ENCODE measurements around the gene RADIL. TPM values are rescaled to one million over a fixed set of nuclear protein-coding genes. Genes with fewer than 3 reads are reported as not detected.

RADIL gene
- polyA plus RNA-seq, 3 donors = 2.1 to 3.5 (median 2.8) TPM

DNA sequence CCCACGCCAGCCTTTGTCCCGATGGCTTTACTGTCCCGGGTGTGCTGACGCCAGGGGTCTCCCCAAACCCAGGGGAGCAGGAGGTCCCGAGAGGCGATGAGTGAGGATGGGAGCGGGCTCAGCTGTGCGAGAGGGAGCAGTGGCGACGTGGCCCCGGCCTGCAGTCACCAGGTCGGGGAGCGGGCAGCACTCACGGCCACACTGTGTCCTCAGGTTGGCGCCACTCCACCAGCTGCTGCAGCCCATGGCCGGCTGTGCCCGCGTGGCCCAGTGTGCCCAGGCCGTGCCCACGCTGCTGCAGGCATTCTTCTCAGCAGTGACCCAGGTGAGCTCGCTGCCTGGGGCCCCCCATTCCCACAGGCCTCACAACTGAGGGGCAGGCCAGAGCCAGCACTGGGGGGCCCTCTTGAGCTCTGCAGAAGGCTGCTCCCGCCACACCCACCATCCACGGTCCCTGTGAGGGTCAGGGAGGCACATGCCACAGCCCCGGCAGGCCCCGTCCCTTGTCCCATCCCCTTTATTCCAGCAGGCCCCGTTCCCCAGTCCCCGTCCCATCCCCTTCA is 94.8 kb downstream of the RADIL start:
- no peak for DNase-seq (ENCODE audit: extremely low read depth in 1 of 11, low read depth in 9 of 11, low spot score in 4 of 11)

DNA sequence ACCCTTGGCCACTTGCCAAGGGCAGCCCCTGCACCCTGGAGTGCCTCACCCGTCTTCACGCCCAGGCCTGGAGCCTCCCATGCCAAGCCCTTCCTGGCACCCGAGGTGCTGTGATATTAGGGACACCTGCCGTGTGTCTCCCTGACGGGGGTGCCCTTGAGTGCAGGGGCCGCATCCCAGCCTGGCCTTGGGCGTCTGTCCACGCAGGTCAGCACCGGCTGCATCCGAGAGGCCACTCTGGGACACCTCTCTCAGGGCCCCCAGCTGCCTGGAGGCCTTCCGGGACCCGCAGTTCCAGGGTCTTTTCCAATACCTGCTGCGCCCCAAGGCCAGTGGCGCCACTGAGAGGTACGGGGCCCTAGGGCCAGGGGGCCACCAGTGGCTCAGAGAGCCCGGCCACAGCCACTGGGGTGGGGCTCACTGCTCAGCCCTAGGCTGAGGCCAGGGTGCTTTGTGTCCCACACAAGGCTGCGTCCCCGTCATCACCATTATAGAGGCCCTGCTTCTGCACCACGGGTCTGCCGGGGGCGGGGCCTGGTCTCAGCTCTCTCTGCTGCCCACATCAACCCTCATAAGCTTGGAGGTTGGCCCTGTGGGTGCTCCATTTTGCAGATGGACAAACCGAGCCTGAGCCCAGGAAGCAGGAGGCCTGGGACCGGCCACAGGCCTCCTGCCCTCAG is 95.4 kb downstream of the RADIL start:
- DNase-seq (ENCODE audit: extremely low read depth in 1 of 11, low read depth in 9 of 11, low spot score in 4 of 11) = no peak

DNA sequence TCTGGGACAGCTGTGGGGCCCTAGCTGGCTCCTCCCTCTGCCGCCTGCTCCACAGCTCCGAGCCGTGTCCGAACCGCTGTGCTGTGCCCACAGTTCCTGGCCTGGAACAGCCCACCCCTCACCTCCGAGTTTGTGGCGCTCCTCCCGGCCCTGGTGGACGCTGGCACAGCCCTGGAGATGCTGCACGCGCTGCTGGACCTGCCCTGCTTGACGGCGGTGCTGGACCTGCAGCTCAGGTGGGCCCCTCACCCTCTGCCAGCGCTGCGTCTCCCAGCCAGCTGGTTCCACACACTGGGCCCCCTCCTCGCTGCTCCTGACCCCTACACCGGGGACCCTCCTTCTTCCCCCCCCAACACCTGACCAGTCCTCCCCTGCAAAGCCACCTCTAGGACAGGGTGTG is 96.0 kb downstream of the RADIL start:
- no peak for DNase-seq (ENCODE audit: extremely low read depth in 1 of 11, low read depth in 9 of 11, low spot score in 4 of 11)

GRCh38 chr7:4786015-4786414 is 97.5 kb downstream of the RADIL start:
- DNase-seq (ENCODE audit: extremely low read depth in 1 of 11, low read depth in 9 of 11, low spot score in 4 of 11) = no peak

DNA sequence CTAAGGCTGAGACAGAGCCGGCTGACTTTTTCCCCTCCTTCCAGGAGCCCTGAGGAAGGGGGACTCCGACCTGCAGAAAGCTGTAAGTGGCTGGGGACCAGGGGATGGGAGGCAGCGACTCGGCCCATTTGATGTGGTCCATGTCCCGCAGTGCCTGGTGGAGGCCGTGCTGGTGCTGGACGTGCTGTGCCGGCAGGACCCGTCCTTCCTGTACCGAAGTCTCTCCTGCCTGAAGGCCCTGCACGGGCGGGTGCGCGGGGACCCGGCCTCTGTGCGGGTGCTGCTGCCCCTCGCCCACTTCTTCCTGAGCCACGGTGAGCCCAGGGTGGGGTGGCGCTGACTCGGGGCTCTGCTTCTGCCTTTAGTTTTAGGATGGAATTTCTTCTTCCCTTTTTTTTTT is 98.1 kb downstream of the RADIL start:
- DNase-seq (ENCODE audit: extremely low read depth in 1 of 11, low read depth in 9 of 11, low spot score in 4 of 11) = no peak

DNA sequence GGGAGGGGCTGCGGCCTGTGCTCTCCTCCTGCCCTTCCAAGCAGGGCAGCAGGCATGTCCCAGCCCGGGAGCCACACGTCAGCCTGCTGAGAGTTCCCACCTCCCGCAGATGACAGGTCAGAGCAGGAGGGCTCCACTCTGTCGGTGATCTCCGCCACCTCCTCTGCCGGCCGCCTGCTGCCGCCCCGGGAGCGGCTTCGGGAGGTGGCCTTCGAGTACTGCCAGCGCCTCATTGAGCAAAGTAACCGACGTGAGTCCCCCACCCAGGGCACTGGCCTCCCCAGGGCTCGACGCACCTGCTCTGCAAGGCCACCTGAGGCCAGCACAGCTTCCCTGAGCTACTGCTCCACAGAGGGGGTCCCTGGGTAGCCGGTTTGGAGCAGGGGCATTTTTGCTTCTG is 98.7 kb downstream of the RADIL start:
- DNase-seq (ENCODE audit: extremely low read depth in 1 of 11, low read depth in 9 of 11, low spot score in 4 of 11) = no peak

- DNase-seq (ENCODE audit: extremely low read depth in 1 of 11, low read depth in 9 of 11, low spot score in 4 of 11) = no peak
Observed at GRCh38 chr7:4783762-4784351, 99.7 kb downstream of the RADIL start.

- DNase-seq (ENCODE audit: extremely low read depth in 1 of 11, low read depth in 9 of 11, low spot score in 4 of 11) = no peak
Observed at GRCh38 chr7:4783292-4783652, 100.2 kb downstream of the RADIL start.

DNA sequence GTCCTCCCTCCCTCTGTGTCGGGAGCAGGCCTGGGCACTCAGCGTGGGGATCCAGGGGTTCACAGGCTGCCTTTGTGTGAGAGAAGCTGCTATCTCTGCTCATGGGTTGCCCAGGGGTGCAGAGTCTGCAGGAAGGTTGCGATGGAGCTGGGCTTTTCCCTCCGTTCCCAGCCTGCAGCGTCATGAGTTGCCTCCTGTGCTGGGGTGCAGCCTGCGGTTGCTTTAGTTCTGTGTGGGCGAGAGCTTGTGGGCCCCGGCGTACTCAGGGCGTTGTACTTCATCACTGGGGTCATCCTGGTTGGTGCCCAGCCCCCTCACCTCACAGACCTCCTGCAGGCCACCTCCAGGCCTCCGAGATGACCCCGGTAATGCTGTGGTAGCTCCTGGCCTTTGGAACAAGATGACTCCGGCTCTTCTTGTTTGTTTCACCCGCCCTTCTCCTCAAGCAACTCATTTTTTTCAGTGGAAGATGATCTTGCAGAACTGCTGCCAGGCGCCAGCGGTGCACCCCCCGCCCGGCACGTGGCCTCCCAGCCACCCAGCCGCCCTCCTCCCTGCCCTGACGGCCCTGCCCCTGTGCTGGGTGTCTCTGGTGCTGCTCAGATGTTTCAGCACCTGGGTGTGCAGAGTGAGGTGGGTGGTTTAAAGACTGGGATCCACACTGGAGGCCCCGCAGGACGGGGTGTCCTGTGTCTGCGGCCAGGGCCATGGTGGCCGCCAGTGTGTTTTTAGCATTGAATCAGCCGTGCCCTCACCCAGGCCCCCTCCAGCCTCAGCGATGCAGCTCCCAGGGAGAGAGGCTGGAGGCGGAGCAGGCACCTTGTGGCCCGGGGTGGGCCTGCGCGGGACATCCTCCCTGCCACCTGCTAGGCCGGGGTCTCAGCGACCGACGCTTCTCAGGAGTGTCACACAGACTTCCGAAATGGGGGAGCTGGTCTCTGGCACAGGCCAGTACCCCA is 100.9 kb downstream of the RADIL start:
- DNase-seq (ENCODE audit: extremely low read depth in 1 of 11, low read depth in 9 of 11, low spot score in 4 of 11) = no peak

DNA sequence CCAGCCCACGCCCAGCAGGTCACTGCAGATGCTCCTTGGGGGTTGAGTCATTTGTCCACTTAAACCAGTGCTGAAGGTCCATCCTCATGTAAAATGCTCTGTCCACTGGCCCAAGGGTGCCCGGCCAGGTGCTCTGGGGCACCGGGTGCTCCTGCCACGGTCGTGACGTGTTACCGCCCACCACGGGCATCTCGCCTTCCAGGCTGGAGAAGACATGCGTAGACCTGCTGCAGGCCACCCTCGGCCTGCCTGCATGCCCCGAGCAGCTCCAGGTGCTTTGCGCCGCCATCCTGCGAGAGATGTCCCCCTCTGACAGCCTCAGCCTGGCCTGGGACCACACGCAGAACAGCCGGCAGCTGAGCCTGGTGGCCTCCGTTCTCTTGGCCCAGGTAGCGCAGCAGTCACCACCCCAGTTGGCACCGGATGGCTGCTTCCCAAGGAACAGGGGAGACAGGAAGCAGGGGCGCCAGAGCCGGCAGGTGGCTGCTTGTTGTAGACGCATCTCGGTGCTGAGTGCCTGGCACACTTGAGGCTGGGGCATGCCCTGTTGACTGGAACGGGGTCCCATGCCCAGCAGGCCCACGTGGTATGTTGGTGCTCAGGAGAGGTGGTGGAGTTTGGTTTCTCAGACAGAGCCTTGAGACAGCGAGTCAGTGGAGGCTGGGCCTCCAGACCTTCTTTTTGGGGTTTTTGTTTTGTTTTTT is 102.0 kb downstream of the RADIL start:
- DNase-seq (ENCODE audit: extremely low read depth in 1 of 11, low read depth in 9 of 11, low spot score in 4 of 11) = no peak

GRCh38 chr7:4779118-4779517 is 104.4 kb downstream of the RADIL start:
- DNase-seq (ENCODE audit: extremely low read depth in 1 of 11, low read depth in 9 of 11, low spot score in 4 of 11) = no peak

DNA sequence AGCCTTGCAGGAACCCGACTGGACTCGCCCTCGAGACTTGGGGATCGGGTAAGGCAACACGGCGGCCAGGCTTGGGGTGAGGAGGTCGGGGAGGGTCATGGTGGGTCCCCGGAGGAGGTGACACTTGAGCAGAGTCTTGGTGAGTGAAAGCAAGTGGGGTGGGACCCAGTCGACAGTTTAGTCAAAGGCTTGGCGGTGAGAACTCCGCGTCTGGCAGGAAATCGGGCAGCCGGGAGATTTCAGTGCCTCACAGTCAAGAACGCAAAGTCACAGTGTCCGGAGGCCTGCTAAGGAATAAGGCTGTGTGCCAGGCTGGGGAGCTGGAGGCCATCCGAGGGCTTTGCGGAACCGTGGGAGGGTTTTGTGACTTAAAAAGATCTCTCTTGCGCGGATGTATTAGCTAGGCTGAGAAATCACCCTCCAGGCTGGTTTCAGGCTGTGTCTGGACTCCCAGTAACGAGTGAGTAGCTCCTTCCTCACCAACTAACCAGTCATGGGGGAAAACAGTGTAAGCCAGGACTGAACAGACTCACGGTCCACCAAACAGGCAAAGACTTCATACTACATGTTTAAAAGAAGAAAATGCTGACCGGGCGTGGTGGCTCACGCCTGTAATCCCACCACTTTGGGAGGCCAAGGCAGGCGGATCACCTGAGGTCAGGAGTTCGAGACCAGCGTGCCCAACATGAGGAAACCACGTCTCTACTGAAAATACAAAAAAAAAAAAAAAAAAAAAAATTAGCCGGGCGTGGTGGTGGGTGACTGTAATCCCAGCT is 107.5 kb downstream of the RADIL start:
- peak in 1 of 11 donors; percentile 22 for DNase-seq (ENCODE audit: extremely low read depth in 1 of 11, low read depth in 9 of 11, low spot score in 4 of 11)

DNA sequence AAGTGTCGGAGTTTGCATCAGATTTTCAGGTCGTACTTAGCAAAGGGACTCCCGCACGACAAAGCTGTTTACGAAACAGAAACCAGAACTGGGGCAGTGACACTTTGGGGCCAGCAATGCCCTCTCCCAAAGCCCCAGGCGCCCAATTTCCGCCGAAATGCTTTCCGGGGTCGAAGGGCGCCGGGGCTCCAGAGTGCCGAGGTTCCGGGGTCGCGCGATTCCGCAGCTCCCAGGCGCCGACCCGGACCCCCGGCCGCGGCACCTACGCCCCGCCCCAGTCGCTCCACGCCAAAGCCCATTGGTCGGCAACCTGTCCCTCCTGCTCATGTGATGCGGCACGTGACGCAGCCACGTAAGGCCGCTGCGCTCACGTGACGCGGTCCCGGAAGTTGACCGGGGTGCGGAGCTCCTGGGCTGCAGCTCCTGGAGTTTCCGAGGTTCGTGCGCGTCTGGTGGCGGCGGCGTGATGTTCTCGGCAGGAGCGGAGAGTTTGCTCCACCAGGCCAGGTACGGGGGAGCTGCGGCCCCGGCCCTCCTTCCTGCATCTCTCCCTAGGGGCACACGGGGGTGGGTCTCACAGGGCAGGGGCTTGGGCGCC is 108.2 kb downstream of the RADIL start, which contains the start of gene AP5Z1:
Gene AP5Z1 (plus strand): TSS at position 374 of the 598 bp plus-strand sequence. CDS start 93 bp downstream, at position 467.
- DNase-seq (ENCODE audit: extremely low read depth in 1 of 11, low read depth in 9 of 11, low spot score in 4 of 11) = peak; percentile 82 to 94 (median 93)

- DNase-seq (ENCODE audit: extremely low read depth in 1 of 11, low read depth in 9 of 11, low spot score in 4 of 11) = peak in 2 of 11 donors; percentile 35 to 54
Observed at GRCh38 chr7:4774658-4775249, 108.8 kb downstream of the RADIL start.

DNA sequence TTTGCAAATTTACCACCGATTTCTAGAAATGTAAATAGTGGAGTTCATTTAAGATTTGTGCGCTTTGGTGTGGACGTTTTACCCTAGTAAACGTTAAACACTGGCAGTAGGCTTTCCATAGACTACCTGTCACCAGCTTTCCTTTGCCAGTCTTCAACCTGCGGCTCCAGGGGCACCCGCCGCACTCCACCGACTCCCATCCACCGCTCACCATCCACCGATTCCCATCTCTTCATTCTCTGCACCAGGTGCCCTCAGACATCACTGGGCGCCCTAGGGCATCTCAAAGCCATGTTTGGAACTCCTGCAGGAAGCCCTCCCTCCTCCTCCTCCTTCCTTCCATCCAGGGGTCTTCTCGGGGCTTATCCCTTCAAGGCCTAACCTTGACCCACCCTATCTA is 109.5 kb downstream of the RADIL start:
- no peak for DNase-seq (ENCODE audit: extremely low read depth in 1 of 11, low read depth in 9 of 11, low spot score in 4 of 11)

GRCh38 chr7:4772306-4772705 is 111.2 kb downstream of the RADIL start:
- DNase-seq (ENCODE audit: extremely low read depth in 1 of 11, low read depth in 9 of 11, low spot score in 4 of 11) = no peak

- no peak for DNase-seq (ENCODE audit: extremely low read depth in 1 of 11, low read depth in 9 of 11, low spot score in 4 of 11)
Observed at GRCh38 chr7:4771737-4772136, 111.8 kb downstream of the RADIL start.

DNA sequence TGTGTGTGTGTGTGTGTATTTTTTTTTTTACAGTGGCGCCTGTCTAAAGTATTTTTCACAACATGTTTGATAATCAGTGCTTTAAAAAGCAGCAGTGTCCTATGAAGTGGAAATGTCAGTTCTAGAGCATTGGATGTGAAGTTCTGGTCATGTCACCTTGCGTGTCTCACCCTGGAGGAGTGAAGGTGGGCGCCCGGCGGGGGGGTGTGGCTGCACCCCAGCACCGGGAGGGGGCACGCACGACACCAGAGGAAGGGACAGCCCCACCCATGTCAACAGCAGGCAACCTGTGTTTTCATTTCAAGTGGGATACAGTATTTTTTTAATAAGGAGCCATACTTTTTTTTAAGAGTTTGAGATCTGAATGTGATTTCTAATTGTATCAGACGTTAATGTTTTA is 112.6 kb downstream of the RADIL start:
- no peak for DNase-seq (ENCODE audit: extremely low read depth in 1 of 11, low read depth in 9 of 11, low spot score in 4 of 11)

Measured in renal cortex interstitium (tissue), 11 donors.